Right lobe of liver (tissue), 6 donors: Measurements from ENCODE around the gene EGR1. TPM values are rescaled to one million over a fixed set of nuclear protein-coding genes. Genes with fewer than 3 reads are reported as not detected.

Source experiments
- ATAC-seq, 4 donors: fragments of 200-7000 bp; cut with Tn5 transposase; one replicate each; pipeline ENCODE4 v1.9.1; 2020; ENCODE audit warnings: mild to moderate bottlenecking in 4 of 4, moderate library complexity in 4 of 4
- DNase-seq, 3 donors: peaks; one replicate each; pipeline ENCODE4 v3.0.0-alpha.2; 2020
- H3K27ac ChIP-seq, 3 donors: fragments of 200-600 bp; one replicate each; pipeline ENCODE4 v1.8.0; 2022
- H3K27me3 ChIP-seq, 2 donors: fragments of 200-600 bp; one replicate each; pipeline ENCODE4 v1.8.0; 2022
- H3K36me3 ChIP-seq, 4 donors: fragments of 200-600 bp; sonication (generic) in 1 of 4; one replicate each; pipeline versions ENCODE4 v1.5.1 to v1.8.0; 2017 to 2022; ENCODE audit warnings: control low read depth in 1 of 4
- H3K4me1 ChIP-seq, 4 donors: fragments of 200-600 bp; sonication (generic) in 1 of 4; one replicate each; pipeline versions ENCODE4 v1.5.1 to v1.8.0; 2017 to 2022; ENCODE audit warnings: control low read depth in 1 of 4
- H3K4me3 ChIP-seq, 3 donors: fragments of 200-600 bp; one replicate each; pipeline ENCODE4 v1.8.0; 2022
- H3K9me3 ChIP-seq, 4 donors: fragments of 200-600 bp; sonication (generic) in 1 of 4; one replicate each; pipeline versions ENCODE4 v1.5.1 to v1.8.0; 2017 to 2022; ENCODE audit warnings: control low read depth in 1 of 4
- CTCF ChIP-seq, 4 donors: fragments of 200-600 bp in 3 of 4; fragments of 450-650 bp in 1 of 4; IDR thresholded peaks; one replicate each; pipeline versions ENCODE4 v1.5.1 to v1.8.0; 2016 to 2022; ENCODE audit warnings: antibody characterized with exemption in 4 of 4, mild to moderate bottlenecking in 2 of 4
- POLR2A ChIP-seq: fragments of 450-650 bp; IDR thresholded peaks from one replicate; pipeline ENCODE4 v1.6.1; 2017; ENCODE audit warnings: antibody characterized with exemption, mild to moderate bottlenecking
- WGBS: methylation state at CpG from one replicate; pipeline ENCODE4 v1.1.6; 2018; ENCODE audit warnings: low coverage, low lambda C conversion rate; ENCODE audit not compliant: insufficient coverage; ENCODE audit errors: missing lambda C conversion rate; 5-methylcytosine and 5-hydroxymethylcytosine counted together
- intact Hi-C, 2 donors: fragments of 100-400 bp; cut with DNase I; formaldehyde crosslinking; loops; one replicate each; pipeline versions ENCODE4 v1.11.2 to v1.14.1; 2022
- total RNA-seq, 6 experiments: library from RNA; depleted of rRNA in 2 of 6; stranded (reverse); fragments of >200 nt in 2 of 6; fragmentation: NEBNext Ultra II Directional in 3 of 6; extraction: Animal tissue kit (Norgen Biotek cat#: 25700) in 3 of 6; gene quantifications; one replicate each; pipeline versions ENCODE4 v1.1.0 to v1.2.4, GENCODE V29; 2016 to 2023
- donor health status: DM: no; HTN: yes; CAD: no.
- donor health status: DM: no; HTN: no; CAD: no.
- donor health status: DM: no; HTN: no; CAD: no.
- donor health status: DM: no; HTN: yes; CAD: no.
- donor health status: DM: no; HTN: yes; CAD: no.

The EGR1 gene
- total RNA-seq, 6 experiments from 2014 or later = 6.6 to 72.9 (median 16.6) TPM

- no peaks in the 10 kb centered on the region for H3K36me3 ChIP-seq
- no peaks in the 10 kb centered on the region for H3K9me3 ChIP-seq
- H3K27me3 ChIP-seq = no peaks in the 10 kb centered on the region
- H3K27ac ChIP-seq = no peak overlapping the region
- H3K4me1 ChIP-seq = peaks cover 0 to 6% (median 0%) of the 10 kb centered on the region in 4 donors
- intact Hi-C loops = loop anchor here in 1 of 2 donors (10.0 kb wide), 1 partner anchor 109 kb away; no protein-coding TSS in a partner anchor
- H3K4me3 ChIP-seq = no peak overlapping the region
- TF ChIP-seq POLR2A (no peak), CTCF (IDR thresholded peaks at IDR 0.05) (no peak)
- no CpG with 5 or more reads among the region's 18 CpGs for WGBS
- ATAC-seq (no peak), DNase-seq (no peak)
Observed at GRCh38 chr5:138445547-138446271, 19.6 kb upstream of the EGR1 start.

- Histone ChIP-seq H3K9me3 (no peaks in the 10 kb centered on the region), H3K4me1 (peaks cover 0 to 6% (median 0%) of the 10 kb centered on the region in 4 donors), H3K27me3 (no peaks in the 10 kb centered on the region), H3K36me3 (no peaks in the 10 kb centered on the region), H3K4me3 (no peak overlapping the region), H3K27ac (no peak overlapping the region)
- intact Hi-C loops = loop anchor here in 1 of 2 donors (10.0 kb wide), 1 partner anchor 107 kb away; no protein-coding TSS in a partner anchor
- ATAC-seq (no peak), DNase-seq (no peak)
- TF ChIP-seq CTCF (IDR thresholded peaks at IDR 0.05) (no peak), POLR2A (no peak)
- 77% methylated on average over 6 of the region's 6 CpGs for WGBS
Observed at GRCh38 chr5:138448070-138448469, 17.2 kb upstream of the EGR1 start.

GRCh38 chr5:138448481-138449398 is 16.5 kb upstream of the EGR1 start:
- intact Hi-C loops = loop anchor here in 1 of 2 donors (10.0 kb wide), 1 partner anchor 106 kb away; no protein-coding TSS in a partner anchor
- Histone ChIP-seq H3K4me3 (no peak overlapping the region), H3K36me3 (no peaks in the 10 kb centered on the region), H3K27ac (no peak overlapping the region), H3K27me3 (no peaks in the 10 kb centered on the region), H3K4me1 (peaks cover 0 to 6% (median 0%) of the 10 kb centered on the region in 4 donors), H3K9me3 (no peaks in the 10 kb centered on the region)
- ATAC-seq = no peak
- 64% methylated on average over 6 of the region's 9 CpGs for WGBS
- TF ChIP-seq POLR2A (no peak), CTCF (IDR thresholded peaks at IDR 0.05) (no peak)
- DNase-seq = no peak

- WGBS = 27% methylated on average over 9 of the region's 22 CpGs
- peak; percentile 96 to 99 (median 99) for ATAC-seq
Observed at GRCh38 chr5:138449501-138450239, 15.6 kb upstream of the EGR1 start.

More at GRCh38 chr5:138449501-138450239, 15.6 kb upstream of the EGR1 start:
- no peaks in the 10 kb centered on the region for H3K27me3 ChIP-seq
- no peaks in the 10 kb centered on the region for H3K9me3 ChIP-seq
- TF ChIP-seq CTCF (IDR thresholded peaks at IDR 0.05) (peak; percentile 94 to 97 (median 96)), POLR2A (no peak)
- DNase-seq = peak; percentile 90 to 91 (median 90)
- H3K4me1 ChIP-seq = peaks cover 0 to 6% (median 0%) of the 10 kb centered on the region in 4 donors
- no peak overlapping the region for H3K27ac ChIP-seq
- no peaks in the 10 kb centered on the region for H3K36me3 ChIP-seq
- intact Hi-C loops = loop anchor here (5.0 to 10.0 kb wide), 3 partner anchors 53 to 105 kb away; partner anchors contain the start of gene ETF1 (in 1 of the 2)
- H3K4me3 ChIP-seq = no peak overlapping the region
